PFSK-1 (cell line): ENCODE measurements around the gene DHRSX.

ENCODE experiments used
- FOXP2 ChIP-seq: optimal IDR thresholded peaks from 2 replicates; pipeline ENCODE3; 2011; ENCODE audit warnings: borderline replicate concordance, control low read depth, inconsistent platforms; ENCODE audit not compliant: insufficient read depth; ENCODE audit errors: extremely low read length, extremely low read depth
- TF ChIP-seq, protein P1 (sequence below), 2 experiments: IDR thresholded peaks; 2 replicates each; pipeline versions ENCODE4 v1.6.1 to v1.8.0; 2011 to 2012; ENCODE audit warnings: low read depth in 2 of 2, low read length in 2 of 2, control low read depth in 1 of 2, inconsistent platforms in 1 of 2, mild to moderate bottlenecking in 1 of 2, moderate library complexity in 1 of 2; ENCODE audit not compliant: insufficient read depth in 1 of 2

- no peak for TF ChIP-seq FOXP2
- TF ChIP-seq, protein P1, sequence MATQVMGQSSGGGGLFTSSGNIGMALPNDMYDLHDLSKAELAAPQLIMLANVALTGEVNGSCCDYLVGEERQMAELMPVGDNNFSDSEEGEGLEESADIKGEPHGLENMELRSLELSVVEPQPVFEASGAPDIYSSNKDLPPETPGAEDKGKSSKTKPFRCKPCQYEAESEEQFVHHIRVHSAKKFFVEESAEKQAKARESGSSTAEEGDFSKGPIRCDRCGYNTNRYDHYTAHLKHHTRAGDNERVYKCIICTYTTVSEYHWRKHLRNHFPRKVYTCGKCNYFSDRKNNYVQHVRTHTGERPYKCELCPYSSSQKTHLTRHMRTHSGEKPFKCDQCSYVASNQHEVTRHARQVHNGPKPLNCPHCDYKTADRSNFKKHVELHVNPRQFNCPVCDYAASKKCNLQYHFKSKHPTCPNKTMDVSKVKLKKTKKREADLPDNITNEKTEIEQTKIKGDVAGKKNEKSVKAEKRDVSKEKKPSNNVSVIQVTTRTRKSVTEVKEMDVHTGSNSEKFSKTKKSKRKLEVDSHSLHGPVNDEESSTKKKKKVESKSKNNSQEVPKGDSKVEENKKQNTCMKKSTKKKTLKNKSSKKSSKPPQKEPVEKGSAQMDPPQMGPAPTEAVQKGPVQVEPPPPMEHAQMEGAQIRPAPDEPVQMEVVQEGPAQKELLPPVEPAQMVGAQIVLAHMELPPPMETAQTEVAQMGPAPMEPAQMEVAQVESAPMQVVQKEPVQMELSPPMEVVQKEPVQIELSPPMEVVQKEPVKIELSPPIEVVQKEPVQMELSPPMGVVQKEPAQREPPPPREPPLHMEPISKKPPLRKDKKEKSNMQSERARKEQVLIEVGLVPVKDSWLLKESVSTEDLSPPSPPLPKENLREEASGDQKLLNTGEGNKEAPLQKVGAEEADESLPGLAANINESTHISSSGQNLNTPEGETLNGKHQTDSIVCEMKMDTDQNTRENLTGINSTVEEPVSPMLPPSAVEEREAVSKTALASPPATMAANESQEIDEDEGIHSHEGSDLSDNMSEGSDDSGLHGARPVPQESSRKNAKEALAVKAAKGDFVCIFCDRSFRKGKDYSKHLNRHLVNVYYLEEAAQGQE (IDR thresholded peaks at IDR 0.05; ENCODE audit: insufficient read depth in 1 of 2, low read depth in 2 of 2, low read length in 2 of 2) = no peak
Observed at GRCh38 chrX:2311501-2311900, 189.3 kb downstream of the DHRSX start.
